HEK293 (cell line): ENCODE data around the gene GPAM.

Experiments
- KLF16 ChIP-seq: fragments of 450-650 bp; formaldehyde crosslinking; IDR thresholded peaks from 2 replicates; pipeline ENCODE4 v1.5.1; 2017; ENCODE audit warnings: missing biosample characterization, missing genetic modification characterization
- KLF8 ChIP-seq: fragments of 450-650 bp; formaldehyde crosslinking; IDR thresholded peaks from 2 replicates; pipeline ENCODE4 v1.5.1; 2016; ENCODE audit warnings: missing biosample characterization, missing genetic modification characterization
- MYNN ChIP-seq: fragments of 450-650 bp; formaldehyde crosslinking; IDR thresholded peaks from 2 replicates; pipeline ENCODE4 v1.5.1; 2016; ENCODE audit warnings: missing biosample characterization, missing genetic modification characterization, borderline replicate concordance
- YY1 ChIP-seq: fragments of 450-650 bp; formaldehyde crosslinking; IDR thresholded peaks from 2 replicates; pipeline ENCODE4 v1.5.1; 2018; ENCODE audit warnings: missing biosample characterization, missing genetic modification characterization
- ZBTB7A ChIP-seq: fragments of 450-650 bp; formaldehyde crosslinking; IDR thresholded peaks from 2 replicates; pipeline ENCODE4 v1.5.1; 2016; ENCODE audit warnings: low read depth, missing biosample characterization, missing genetic modification characterization
- ZNF10 ChIP-seq: fragments of 450-650 bp; formaldehyde crosslinking; IDR thresholded peaks from 2 replicates; pipeline ENCODE4 v1.5.1; 2017; ENCODE audit warnings: missing biosample characterization, missing genetic modification characterization
- ZNF274 ChIP-seq, 2 experiments: fragments of 200-500 bp in 1 of 2; fragments of 450-650 bp in 1 of 2; sonication (Bioruptor generic) in 1 of 2; formaldehyde crosslinking in 1 of 2; IDR thresholded peaks; 2 replicates each; pipeline versions ENCODE4 v1.5.1 to v1.6.1; 2014 to 2016; ENCODE audit warnings: borderline replicate concordance in 1 of 2, inconsistent platforms in 1 of 2, low read length in 1 of 2, missing biosample characterization in 1 of 2, missing genetic modification characterization in 1 of 2
- ZNF302 ChIP-seq: fragments of 450-650 bp; formaldehyde crosslinking; IDR thresholded peaks from 2 replicates; pipeline ENCODE4 v1.5.1; 2016; ENCODE audit warnings: missing biosample characterization, missing genetic modification characterization, low read depth
- ZNF501 ChIP-seq: fragments of 450-650 bp; formaldehyde crosslinking; IDR thresholded peaks from 2 replicates; pipeline ENCODE4 v1.5.1; 2016; ENCODE audit warnings: missing biosample characterization, missing genetic modification characterization
- ZNF670 ChIP-seq: fragments of 450-650 bp; formaldehyde crosslinking; IDR thresholded peaks from 2 replicates; pipeline ENCODE4 v1.5.1; 2016; ENCODE audit warnings: missing biosample characterization, missing genetic modification characterization, low read depth
- TF ChIP-seq, protein P1 (sequence below): fragments of 450-650 bp; formaldehyde crosslinking; IDR thresholded peaks from 2 replicates; pipeline ENCODE4 v1.5.1; 2016; ENCODE audit warnings: missing biosample characterization, missing genetic modification characterization
- TF ChIP-seq, protein P2 (sequence below): fragments of 450-650 bp; formaldehyde crosslinking; IDR thresholded peaks from 2 replicates; pipeline ENCODE4 v1.5.1; 2016; ENCODE audit warnings: missing biosample characterization, missing genetic modification characterization, borderline replicate concordance
- TF ChIP-seq, protein P3 (sequence below): fragments of 450-650 bp; formaldehyde crosslinking; IDR thresholded peaks from 2 replicates; pipeline ENCODE4 v1.5.1; 2016; ENCODE audit warnings: missing biosample characterization, missing genetic modification characterization

DNA sequence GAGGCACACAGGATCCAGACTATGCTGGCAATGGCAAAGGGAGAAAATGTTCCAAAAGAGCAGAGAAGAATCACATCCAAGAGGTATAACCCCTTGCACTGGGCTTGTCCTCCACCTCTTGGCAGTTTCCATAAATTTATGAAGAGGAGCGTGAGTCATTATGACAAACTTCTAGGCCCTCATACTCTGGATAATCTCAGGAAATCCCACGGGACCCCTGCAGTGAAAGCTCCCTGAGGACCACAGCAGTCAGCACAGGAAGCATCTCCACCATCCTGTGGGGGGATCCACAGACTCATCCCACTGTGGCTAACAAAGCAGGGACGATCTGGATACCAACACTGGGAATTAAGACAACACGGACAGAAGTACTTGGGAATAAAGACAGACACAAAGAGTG is 30.3 kb upstream of the GPAM start:
- TF ChIP-seq ZNF670 (tag by site-specific recombination) (no peak), ZNF274 (IDR thresholded peaks at IDR 0.05; ENCODE audit: low read length) (no peak), ZNF274 (tag by site-specific recombination; IDR thresholded peaks at IDR 0.05; ENCODE audit: borderline replicate concordance) (no peak), ZNF501 (tag by site-specific recombination) (no peak), KLF16 (tag by site-specific recombination) (no peak), MYNN (tag by site-specific recombination) (no peak), ZBTB7A (tag by site-specific recombination) (no peak), ZNF302 (tag by site-specific recombination) (no peak), KLF8 (tag by site-specific recombination) (no peak), YY1 (no peak), ZNF10 (tag by site-specific recombination) (no peak)
- TF ChIP-seq, protein P1, sequence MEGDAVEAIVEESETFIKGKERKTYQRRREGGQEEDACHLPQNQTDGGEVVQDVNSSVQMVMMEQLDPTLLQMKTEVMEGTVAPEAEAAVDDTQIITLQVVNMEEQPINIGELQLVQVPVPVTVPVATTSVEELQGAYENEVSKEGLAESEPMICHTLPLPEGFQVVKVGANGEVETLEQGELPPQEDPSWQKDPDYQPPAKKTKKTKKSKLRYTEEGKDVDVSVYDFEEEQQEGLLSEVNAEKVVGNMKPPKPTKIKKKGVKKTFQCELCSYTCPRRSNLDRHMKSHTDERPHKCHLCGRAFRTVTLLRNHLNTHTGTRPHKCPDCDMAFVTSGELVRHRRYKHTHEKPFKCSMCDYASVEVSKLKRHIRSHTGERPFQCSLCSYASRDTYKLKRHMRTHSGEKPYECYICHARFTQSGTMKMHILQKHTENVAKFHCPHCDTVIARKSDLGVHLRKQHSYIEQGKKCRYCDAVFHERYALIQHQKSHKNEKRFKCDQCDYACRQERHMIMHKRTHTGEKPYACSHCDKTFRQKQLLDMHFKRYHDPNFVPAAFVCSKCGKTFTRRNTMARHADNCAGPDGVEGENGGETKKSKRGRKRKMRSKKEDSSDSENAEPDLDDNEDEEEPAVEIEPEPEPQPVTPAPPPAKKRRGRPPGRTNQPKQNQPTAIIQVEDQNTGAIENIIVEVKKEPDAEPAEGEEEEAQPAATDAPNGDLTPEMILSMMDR, result no peak
- TF ChIP-seq, protein P2, sequence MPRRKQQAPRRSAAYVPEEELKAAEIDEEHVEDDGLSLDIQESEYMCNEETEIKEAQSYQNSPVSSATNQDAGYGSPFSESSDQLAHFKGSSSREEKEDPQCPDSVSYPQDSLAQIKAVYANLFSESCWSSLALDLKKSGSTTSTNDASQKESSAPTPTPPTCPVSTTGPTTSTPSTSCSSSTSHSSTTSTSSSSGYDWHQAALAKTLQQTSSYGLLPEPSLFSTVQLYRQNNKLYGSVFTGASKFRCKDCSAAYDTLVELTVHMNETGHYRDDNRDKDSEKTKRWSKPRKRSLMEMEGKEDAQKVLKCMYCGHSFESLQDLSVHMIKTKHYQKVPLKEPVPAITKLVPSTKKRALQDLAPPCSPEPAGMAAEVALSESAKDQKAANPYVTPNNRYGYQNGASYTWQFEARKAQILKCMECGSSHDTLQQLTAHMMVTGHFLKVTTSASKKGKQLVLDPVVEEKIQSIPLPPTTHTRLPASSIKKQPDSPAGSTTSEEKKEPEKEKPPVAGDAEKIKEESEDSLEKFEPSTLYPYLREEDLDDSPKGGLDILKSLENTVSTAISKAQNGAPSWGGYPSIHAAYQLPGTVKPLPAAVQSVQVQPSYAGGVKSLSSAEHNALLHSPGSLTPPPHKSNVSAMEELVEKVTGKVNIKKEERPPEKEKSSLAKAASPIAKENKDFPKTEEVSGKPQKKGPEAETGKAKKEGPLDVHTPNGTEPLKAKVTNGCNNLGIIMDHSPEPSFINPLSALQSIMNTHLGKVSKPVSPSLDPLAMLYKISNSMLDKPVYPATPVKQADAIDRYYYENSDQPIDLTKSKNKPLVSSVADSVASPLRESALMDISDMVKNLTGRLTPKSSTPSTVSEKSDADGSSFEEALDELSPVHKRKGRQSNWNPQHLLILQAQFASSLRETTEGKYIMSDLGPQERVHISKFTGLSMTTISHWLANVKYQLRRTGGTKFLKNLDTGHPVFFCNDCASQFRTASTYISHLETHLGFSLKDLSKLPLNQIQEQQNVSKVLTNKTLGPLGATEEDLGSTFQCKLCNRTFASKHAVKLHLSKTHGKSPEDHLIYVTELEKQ (tag by site-specific recombination), result no peak
- TF ChIP-seq, protein P3, sequence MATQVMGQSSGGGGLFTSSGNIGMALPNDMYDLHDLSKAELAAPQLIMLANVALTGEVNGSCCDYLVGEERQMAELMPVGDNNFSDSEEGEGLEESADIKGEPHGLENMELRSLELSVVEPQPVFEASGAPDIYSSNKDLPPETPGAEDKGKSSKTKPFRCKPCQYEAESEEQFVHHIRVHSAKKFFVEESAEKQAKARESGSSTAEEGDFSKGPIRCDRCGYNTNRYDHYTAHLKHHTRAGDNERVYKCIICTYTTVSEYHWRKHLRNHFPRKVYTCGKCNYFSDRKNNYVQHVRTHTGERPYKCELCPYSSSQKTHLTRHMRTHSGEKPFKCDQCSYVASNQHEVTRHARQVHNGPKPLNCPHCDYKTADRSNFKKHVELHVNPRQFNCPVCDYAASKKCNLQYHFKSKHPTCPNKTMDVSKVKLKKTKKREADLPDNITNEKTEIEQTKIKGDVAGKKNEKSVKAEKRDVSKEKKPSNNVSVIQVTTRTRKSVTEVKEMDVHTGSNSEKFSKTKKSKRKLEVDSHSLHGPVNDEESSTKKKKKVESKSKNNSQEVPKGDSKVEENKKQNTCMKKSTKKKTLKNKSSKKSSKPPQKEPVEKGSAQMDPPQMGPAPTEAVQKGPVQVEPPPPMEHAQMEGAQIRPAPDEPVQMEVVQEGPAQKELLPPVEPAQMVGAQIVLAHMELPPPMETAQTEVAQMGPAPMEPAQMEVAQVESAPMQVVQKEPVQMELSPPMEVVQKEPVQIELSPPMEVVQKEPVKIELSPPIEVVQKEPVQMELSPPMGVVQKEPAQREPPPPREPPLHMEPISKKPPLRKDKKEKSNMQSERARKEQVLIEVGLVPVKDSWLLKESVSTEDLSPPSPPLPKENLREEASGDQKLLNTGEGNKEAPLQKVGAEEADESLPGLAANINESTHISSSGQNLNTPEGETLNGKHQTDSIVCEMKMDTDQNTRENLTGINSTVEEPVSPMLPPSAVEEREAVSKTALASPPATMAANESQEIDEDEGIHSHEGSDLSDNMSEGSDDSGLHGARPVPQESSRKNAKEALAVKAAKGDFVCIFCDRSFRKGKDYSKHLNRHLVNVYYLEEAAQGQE, result no peak
